ENCODE measurements around the gene CTNND2.

DNA sequence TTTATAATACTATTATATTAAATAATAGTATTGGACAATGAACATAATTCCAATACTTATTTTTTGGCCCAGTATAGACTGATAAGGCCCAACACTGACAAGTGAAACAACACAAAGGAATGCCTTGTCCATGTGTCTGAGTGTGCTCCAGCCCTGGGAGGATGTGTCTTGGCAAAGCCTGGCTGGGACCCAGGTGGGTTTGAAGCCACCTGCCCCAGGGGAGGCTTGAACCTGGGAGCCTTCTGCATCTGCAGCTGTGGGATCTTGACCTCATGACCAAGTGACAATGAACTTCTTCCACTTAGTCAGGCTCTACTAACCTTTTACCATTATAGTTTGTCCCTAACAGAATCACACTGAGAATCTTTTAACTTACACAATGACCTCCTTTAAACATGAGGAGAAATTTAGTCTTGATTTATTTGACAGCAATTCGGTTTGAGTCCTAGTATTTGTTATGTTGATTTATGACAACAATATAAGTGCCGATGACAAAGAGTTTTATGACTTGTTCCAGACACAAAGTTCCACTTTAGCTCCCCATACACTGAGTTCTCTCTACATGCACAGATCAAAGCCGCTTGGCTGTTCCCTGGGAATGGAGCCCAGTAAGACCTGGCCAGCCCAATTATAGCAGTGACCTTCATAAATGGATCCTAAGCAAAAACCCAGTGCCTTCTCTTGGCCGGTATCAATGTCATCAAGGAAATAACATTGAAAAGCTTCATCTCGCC lies 294.5 kb downstream of the CTNND2 start:
- no peak for TF ChIP-seq POLR2A (IDR thresholded peaks at IDR 0.05)
- TF ChIP-seq CTCF (IDR thresholded peaks at IDR 0.05): no peak
